Liver (tissue), 9 donors: ENCODE results near the gene LHFPL3. TPM values are rescaled to one million over a fixed set of nuclear protein-coding genes. Genes with fewer than 3 reads are reported as not detected.

Experiments used
- DNase-seq: peaks from one replicate; pipeline ENCODE4 v3.0.0-alpha.2; 2017; ENCODE audit warnings: low spot score
- H3K27ac ChIP-seq, 2 donors: one replicate each; pipeline ENCODE4 v1.7.0; 2013; ENCODE audit warnings: inconsistent platforms in 2 of 2, low read length in 2 of 2, control low read depth in 1 of 2, low read depth in 1 of 2, mild to moderate bottlenecking in 1 of 2
- H3K27me3 ChIP-seq, 4 donors: one replicate each; pipeline versions ENCODE4 v1.6.1 to v1.7.0; 2013; ENCODE audit warnings: low read length in 3 of 4, inconsistent platforms in 1 of 4, mild to moderate bottlenecking in 1 of 4, moderate library complexity in 1 of 4; ENCODE audit not compliant: control insufficient read depth in 4 of 4, insufficient read depth in 4 of 4
- H3K36me3 ChIP-seq, 4 donors: one replicate each; pipeline versions ENCODE4 v1.6.1 to v1.7.0; 2013; ENCODE audit warnings: low read length in 3 of 4, mild to moderate bottlenecking in 3 of 4, low read depth in 1 of 4, moderate library complexity in 1 of 4; ENCODE audit not compliant: control insufficient read depth in 4 of 4, insufficient read depth in 3 of 4
- H3K4me1 ChIP-seq, 4 donors: one replicate each; pipeline versions ENCODE4 v1.6.1 to v1.7.0; 2013; ENCODE audit warnings: low read length in 3 of 4, mild to moderate bottlenecking in 3 of 4, moderate library complexity in 1 of 4; ENCODE audit not compliant: control insufficient read depth in 4 of 4, insufficient read depth in 4 of 4
- H3K4me3 ChIP-seq, 3 donors: one replicate each; pipeline versions ENCODE4 v1.6.1 to v1.7.0; 2013; ENCODE audit warnings: low read length in 3 of 3, control low read depth in 1 of 3, low read depth in 1 of 3, mild to moderate bottlenecking in 1 of 3
- H3K9ac ChIP-seq, 2 donors: one replicate each; pipeline ENCODE4 v1.7.0; 2013; ENCODE audit warnings: low read length in 2 of 2, mild to moderate bottlenecking in 2 of 2, moderate library complexity in 2 of 2, control low read depth in 1 of 2, low read depth in 1 of 2
- H3K9me3 ChIP-seq, 4 donors: one replicate each; pipeline versions ENCODE4 v1.6.1 to v1.7.0; 2013; ENCODE audit warnings: low read length in 3 of 4; ENCODE audit not compliant: control insufficient read depth in 4 of 4
- ATF3 ChIP-seq: IDR thresholded peaks from 2 replicates; pipeline ENCODE4 v1.6.1; 2016; ENCODE audit warnings: antibody characterized with exemption
- CTCF ChIP-seq: fragments of 150-350 bp; IDR thresholded peaks from 2 replicates; pipeline ENCODE4 v1.5.1; 2017; ENCODE audit warnings: improper control_type of control experiment, low read depth, low read length; ENCODE audit not compliant: missing input control
- EGR1 ChIP-seq, 2 donors: IDR thresholded peaks; 2 replicates each; pipeline ENCODE4 v1.6.1; 2016 to 2018; ENCODE audit warnings: antibody characterized with exemption in 2 of 2, low read depth in 2 of 2
- FOXA2 ChIP-seq: IDR thresholded peaks from 2 replicates; pipeline ENCODE4 v1.6.1; 2016; ENCODE audit warnings: antibody characterized with exemption
- HNF4A ChIP-seq, 2 donors: conservative IDR thresholded peaks; 2 replicates each; pipeline ENCODE4 v1.6.1; 2016; ENCODE audit warnings: antibody characterized with exemption in 2 of 2, mild to moderate bottlenecking in 2 of 2
- HNF4G ChIP-seq: IDR thresholded peaks from 2 replicates; pipeline ENCODE4 v1.6.1; 2016; ENCODE audit warnings: antibody characterized with exemption
- MAX ChIP-seq: IDR thresholded peaks from 2 replicates; pipeline ENCODE4 v1.6.1; 2016; ENCODE audit warnings: antibody characterized with exemption
- NR2F2 ChIP-seq: IDR thresholded peaks from 2 replicates; pipeline ENCODE4 v1.6.1; 2016; ENCODE audit warnings: antibody characterized with exemption
- REST ChIP-seq: IDR thresholded peaks from 2 replicates; pipeline ENCODE4 v1.6.1; 2016; ENCODE audit warnings: antibody characterized with exemption, mild to moderate bottlenecking
- ZBTB33 ChIP-seq: IDR thresholded peaks from 2 replicates; pipeline ENCODE4 v1.6.1; 2016; ENCODE audit warnings: antibody characterized with exemption
- WGBS: extraction: QIAGEN DNeasy Blood & Tissue Kit; methylation state at CpG from one replicate; pipeline ENCODE4 v1.1.7; 2013; 5-methylcytosine and 5-hydroxymethylcytosine counted together
- polyA plus RNA-seq, 2 donors: library from polyadenylated mRNA; stranded (reverse) in 1 of 2; unstranded in 1 of 2; fragments of 200-250 nt in 1 of 2; fragments of >200 nt in 1 of 2; fragmentation: Nextera tagmentation in 1 of 2; extraction: Ambion mirVana in 1 of 2; gene quantifications; one replicate each; pipeline versions ENCODE4 v1.2.1 to v1.2.3, GENCODE V29; 2013 to 2015
- total RNA-seq, 2 donors: library from RNA; depleted of rRNA; stranded (reverse); fragments of >200 nt; gene quantifications; one replicate each; pipeline ENCODE4 v1.2.3, GENCODE V29; 2014
- donor health status: healthy.
- donor health status: healthy.
- donor health status: healthy.
- donor health status: healthy.
- donor health status: healthy.

Gene LHFPL3
- total and polyA plus RNA-seq, 4 donors, result not detected

- TF ChIP-seq FOXA2, result no peak
- TF ChIP-seq NR2F2, result no peak
- no peak for TF ChIP-seq MAX
- no peak for TF ChIP-seq ZBTB33
- TF ChIP-seq EGR1 (IDR thresholded peaks at IDR 0.05; ENCODE audit: low read depth in 2 of 2), result no peak
- no peak for TF ChIP-seq REST
- TF ChIP-seq HNF4A (conservative IDR thresholded peaks at IDR 0.05), result no peak
- no peak for TF ChIP-seq ATF3
- TF ChIP-seq HNF4G, result no peak
- no peak overlapping the region for H3K4me3 ChIP-seq
- H3K9me3 ChIP-seq, result no peaks in the 10 kb centered on the region
- no peak for DNase-seq
- H3K4me1 ChIP-seq, result no peaks in the 10 kb centered on the region
- H3K27ac ChIP-seq, result no peak overlapping the region
- no peaks in the 10 kb centered on the region for H3K36me3 ChIP-seq
- 86% methylated on average over 10 of the region's 10 CpGs for WGBS
- H3K27me3 ChIP-seq, result no peaks in the 10 kb centered on the region
- H3K9ac ChIP-seq, result no peak overlapping the region
These were observed 567.3 kb downstream of the LHFPL3 start for GRCh38 chr7:104895522-104896236.

GRCh38 chr7:104898434-104898833, 570.0 kb downstream of the LHFPL3 start:
- H3K27me3 ChIP-seq, result no peaks in the 10 kb centered on the region
- DNase-seq, result no peak
- 73% methylated on average over 5 of the region's 5 CpGs for WGBS
- H3K27ac ChIP-seq, result no peak overlapping the region
- H3K9ac ChIP-seq, result no peak overlapping the region
- TF ChIP-seq REST, result no peak
- no peak for TF ChIP-seq CTCF
- no peaks in the 10 kb centered on the region for H3K9me3 ChIP-seq
- no peaks in the 10 kb centered on the region for H3K36me3 ChIP-seq
- H3K4me3 ChIP-seq, result no peak overlapping the region
- H3K4me1 ChIP-seq, result no peaks in the 10 kb centered on the region
